ENCODE results near the gene OR4D9. TPM values are rescaled to one million over a fixed set of nuclear protein-coding genes. Genes with fewer than 3 reads are reported as not detected.

The OR4D9 gene
- total and polyA plus RNA-seq, 2 of the 8 experiments (the other 6 are each of a cell fraction or from before 2014, with no cell fraction given) = not detected

DNA sequence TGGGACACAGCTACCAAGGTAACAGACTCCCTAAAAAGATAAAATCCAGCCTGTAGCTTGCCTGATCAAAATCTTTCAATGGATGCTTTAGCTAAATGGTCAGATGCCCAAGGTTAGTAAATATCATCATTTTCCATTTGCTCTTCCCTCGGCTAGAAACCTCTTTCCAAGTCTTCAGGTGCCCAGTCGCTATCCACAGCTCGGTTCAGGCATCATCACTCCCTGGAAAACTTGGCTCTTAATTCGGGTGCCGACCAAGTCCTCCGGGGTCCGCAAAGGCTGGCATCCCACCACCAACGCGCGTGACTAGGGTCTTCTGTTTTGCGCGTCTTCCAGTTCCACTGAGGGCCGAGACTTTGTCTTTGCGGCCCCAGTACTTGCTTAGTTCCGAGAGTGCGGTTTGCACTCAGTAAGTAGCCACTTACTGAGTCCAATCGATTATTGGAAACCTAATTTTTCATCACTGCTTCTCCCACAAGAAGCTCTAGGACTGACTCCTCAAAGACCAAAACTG is 44.3 kb downstream of the OR4D9 start:
- WGBS, 2 experiments (ENCODE audit: extremely low coverage in 1 of 2, insufficient coverage in 1 of 2, insufficient read length in 1 of 2, insufficient replicate concordance in 2 of 2, low coverage in 1 of 2, low lambda C conversion rate in 2 of 2, missing lambda C conversion rate in 1 of 2) = 6% methylated on average over 17 of the region's 17 CpGs; no CpG with 5 or more reads in 1 of the 2 experiments

More for the DNA sequence above, 44.3 kb downstream of the OR4D9 start:
- H2BK20ac ChIP-seq (ENCODE audit: low read length) = no peak overlapping the region
- H3K23ac ChIP-seq (ENCODE audit: insufficient read length) = no peak overlapping the region
- H3K23me2 ChIP-seq (ENCODE audit: low read depth, low read length) = peaks cover 21% of the 10 kb centered on the region
- no peak overlapping the region for H4K5ac ChIP-seq (ENCODE audit: insufficient read length, low read depth, low read length)
- H3K27me3 ChIP-seq (replicated peaks in 1 of 4; ENCODE audit: control insufficient read depth in 3 of 4, extremely low read depth in 1 of 4, insufficient read depth in 3 of 4, low read length in 3 of 4) = no peaks in the 10 kb centered on the region; a peak in 1 of 7 replicates
- no peaks in the 10 kb centered on the region for H3K36me3 ChIP-seq (ENCODE audit: control insufficient read depth in 2 of 4, insufficient read depth in 4 of 4, low read length in 3 of 4)
- no peak overlapping the region for H2BK120ac ChIP-seq (replicated peaks; ENCODE audit: low read depth, low read length)
- H3K27ac ChIP-seq (ENCODE audit: low read depth, low read length) = no peak overlapping the region
- H4K91ac ChIP-seq (replicated peaks; ENCODE audit: insufficient read length, low read length) = no peak overlapping the region
- no peak overlapping the region for H4K8ac ChIP-seq (ENCODE audit: extremely low read depth, insufficient read depth, low read length)
- peaks cover 0 to 5% (median 2%) of the 10 kb centered on the region in 4 experiments; a peak in 4 of 7 replicates for H3K4me1 ChIP-seq (replicated peaks in 1 of 4; ENCODE audit: control insufficient read depth in 3 of 4, insufficient read depth in 4 of 4, low read length in 3 of 4)
- H2BK15ac ChIP-seq (ENCODE audit: low read length) = no peak overlapping the region
- ChIA-PET CTCF (ENCODE audit: partially characterized antibody) (interaction anchor here (0.7 to 1.8 kb wide), 4 partner anchors 10 to 329 kb away, joined by 4 to 5 read pairs (median 4); no protein-coding TSS in a partner anchor), POLR2A (ENCODE audit: partially characterized antibody) (interaction anchor here (0.7 to 3.3 kb wide), 4 partner anchors 10 to 199 kb away, joined by 3 to 9 read pairs (median 4); partner anchors contain the start of genes PATL1 and STX3)
- no peak overlapping the region for H3K56ac ChIP-seq (replicated peaks; ENCODE audit: insufficient read length, low read depth, low read length)
- no peaks in the 10 kb centered on the region for H4K20me1 ChIP-seq (replicated peaks in 1 of 2; ENCODE audit: control insufficient read depth in 1 of 2, insufficient read depth in 2 of 2, low read length in 2 of 2)
- H3K4ac ChIP-seq (replicated peaks; ENCODE audit: insufficient read length, low read depth, low read length) = no peak overlapping the region
- H3K4me2 ChIP-seq (ENCODE audit: insufficient read depth in 1 of 2, low read depth in 2 of 2, low read length in 2 of 2) = peak overlapping the region; percentile 76 to 80
- no peaks in the 10 kb centered on the region for H3K9me3 ChIP-seq (ENCODE audit: insufficient read depth in 2 of 2, low read depth in 1 of 2, low read length in 1 of 2)
- H2BK5ac ChIP-seq (ENCODE audit: low read depth, low read length) = no peak overlapping the region
- DNase-seq (ENCODE audit: low read depth in 1 of 2, low spot score in 2 of 2) = no peak
- H2BK12ac ChIP-seq (ENCODE audit: low read depth, low read length) = no peak overlapping the region
- TF ChIP-seq NANOG (IDR thresholded peaks at IDR 0.05; ENCODE audit: insufficient read depth, low read depth, low read length, poor library complexity, severe bottlenecking) (no peak), KDM4A (IDR thresholded peaks at IDR 0.05; ENCODE audit: low read depth, low read length, severe bottlenecking) (peak; percentile 70), RNF2 (IDR thresholded peaks at IDR 0.05; ENCODE audit: borderline replicate concordance, low read depth, low read length, missing control alignments, poor library complexity, severe bottlenecking) (no peak), TCF12 (IDR thresholded peaks at IDR 0.05; ENCODE audit: low read depth, low read length) (no peak), NRF1 (IDR thresholded peaks at IDR 0.05; ENCODE audit: low read depth, low read length) (no peak), EGR1 (IDR thresholded peaks at IDR 0.05; ENCODE audit: borderline replicate concordance, low read depth, low read length) (no peak), RBBP5 (IDR thresholded peaks at IDR 0.05; ENCODE audit: borderline replicate concordance, low read depth, low read length) (no peak)
- FAIRE-seq = no peak
- no peak overlapping the region for H2AK5ac ChIP-seq (ENCODE audit: low read depth, low read length)
- H3K9ac ChIP-seq (replicated peaks in 1 of 4; ENCODE audit: extremely low read depth in 1 of 4, low read depth in 3 of 4, low read length in 3 of 4) = peak overlapping the region in 3 of 4 experiments; percentile 15 to 87 (median 62); a peak in 5 of 7 replicates
- no peaks in the 10 kb centered on the region for H3K79me2 ChIP-seq (ENCODE audit: control insufficient read depth in 1 of 2, insufficient read depth in 2 of 2, low read length in 2 of 2)
- H3K14ac ChIP-seq (ENCODE audit: insufficient read length) = no peak overlapping the region
- H3K4me3 ChIP-seq (ENCODE audit: extremely low read depth in 1 of 4, insufficient read depth in 2 of 4, low read depth in 3 of 4, low read length in 4 of 4) = peak overlapping the region; percentile 83 to 95 (median 94)
- peak overlapping the region; percentile 93 for H2AFZ ChIP-seq (ENCODE audit: low read length)
- H3K79me1 ChIP-seq (ENCODE audit: low read depth, low read length) = no peaks in the 10 kb centered on the region
- H3K18ac ChIP-seq (ENCODE audit: extremely low read depth, low read length) = no peak overlapping the region

Data from H1 (cell line).